Epithelial cell of esophagus (primary cell): ENCODE results near the gene FOLR2.

ENCODE experiments used
- DNase-seq: peaks from one replicate; pipeline ENCODE4 v3.0.0; 2010; ENCODE audit warnings: low read depth
- H3K4me3 ChIP-seq: 2 replicates; pipeline ENCODE4 v1.5.1; 2011; ENCODE audit warnings: mild to moderate bottlenecking, low read length, control low read depth
- TF ChIP-seq, protein P1 (sequence below): IDR thresholded peaks from 2 replicates; pipeline ENCODE4 v1.5.1; 2011; ENCODE audit warnings: low read depth, mild to moderate bottlenecking, low read length, control low read depth, inconsistent platforms; ENCODE audit not compliant: insufficient read depth; ENCODE audit errors: missing control alignments

Gene FOLR2

DNA sequence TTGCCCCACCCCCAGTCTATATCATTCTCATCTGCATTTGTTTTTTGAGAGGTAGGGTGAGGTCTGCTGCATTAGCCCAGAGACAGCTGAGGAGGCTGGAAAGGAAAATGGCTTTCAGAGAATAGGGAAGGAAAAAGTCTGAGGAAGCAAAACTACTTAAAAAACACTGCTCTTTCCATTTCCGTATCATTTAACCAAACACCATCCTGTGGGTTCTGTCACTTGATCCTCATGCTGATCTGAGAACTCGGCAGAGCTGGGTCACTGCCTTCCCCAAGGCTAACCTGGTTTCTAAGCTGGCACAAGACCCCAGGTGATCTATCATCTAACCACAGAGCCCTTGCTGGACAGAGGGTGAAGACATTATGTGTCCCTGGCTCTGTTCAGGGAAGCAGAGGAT, 1.2 kb downstream of the FOLR2 start:
- no peak overlapping the region for H3K4me3 ChIP-seq
- DNase-seq, result no peak
- TF ChIP-seq, protein P1, sequence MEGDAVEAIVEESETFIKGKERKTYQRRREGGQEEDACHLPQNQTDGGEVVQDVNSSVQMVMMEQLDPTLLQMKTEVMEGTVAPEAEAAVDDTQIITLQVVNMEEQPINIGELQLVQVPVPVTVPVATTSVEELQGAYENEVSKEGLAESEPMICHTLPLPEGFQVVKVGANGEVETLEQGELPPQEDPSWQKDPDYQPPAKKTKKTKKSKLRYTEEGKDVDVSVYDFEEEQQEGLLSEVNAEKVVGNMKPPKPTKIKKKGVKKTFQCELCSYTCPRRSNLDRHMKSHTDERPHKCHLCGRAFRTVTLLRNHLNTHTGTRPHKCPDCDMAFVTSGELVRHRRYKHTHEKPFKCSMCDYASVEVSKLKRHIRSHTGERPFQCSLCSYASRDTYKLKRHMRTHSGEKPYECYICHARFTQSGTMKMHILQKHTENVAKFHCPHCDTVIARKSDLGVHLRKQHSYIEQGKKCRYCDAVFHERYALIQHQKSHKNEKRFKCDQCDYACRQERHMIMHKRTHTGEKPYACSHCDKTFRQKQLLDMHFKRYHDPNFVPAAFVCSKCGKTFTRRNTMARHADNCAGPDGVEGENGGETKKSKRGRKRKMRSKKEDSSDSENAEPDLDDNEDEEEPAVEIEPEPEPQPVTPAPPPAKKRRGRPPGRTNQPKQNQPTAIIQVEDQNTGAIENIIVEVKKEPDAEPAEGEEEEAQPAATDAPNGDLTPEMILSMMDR, result no peak

DNA sequence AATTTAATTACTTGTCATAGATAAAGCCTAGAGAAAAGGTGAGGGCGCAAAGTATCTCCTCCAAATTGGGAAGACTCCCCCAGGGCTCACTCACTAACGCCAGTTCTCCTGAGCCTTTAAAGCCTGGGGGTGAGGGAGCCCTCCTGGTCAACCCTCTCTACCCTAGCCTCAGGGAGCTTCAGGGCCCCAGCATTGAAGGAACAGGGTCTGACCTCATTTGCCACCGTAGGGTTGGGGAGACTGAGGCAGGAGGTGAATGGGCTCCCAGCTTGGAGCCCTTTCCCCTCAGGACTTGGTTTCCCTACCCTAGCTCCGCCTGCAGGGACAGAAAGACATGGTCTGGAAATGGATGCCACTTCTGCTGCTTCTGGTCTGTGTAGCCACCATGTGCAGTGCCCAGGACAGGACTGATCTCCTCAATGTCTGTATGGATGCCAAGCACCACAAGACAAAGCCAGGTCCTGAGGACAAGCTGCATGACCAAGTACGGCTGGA, 1.7 kb downstream of the FOLR2 start:
- TF ChIP-seq, protein P1, result no peak
- no peak overlapping the region for H3K4me3 ChIP-seq
- DNase-seq, result no peak

GRCh38 chr11:72220696-72221363, 4.2 kb downstream of the FOLR2 start:
- H3K4me3 ChIP-seq, result no peak overlapping the region
- no peak for DNase-seq

GRCh38 chr11:72221386-72222075, 4.9 kb downstream of the FOLR2 start:
- DNase-seq, result no peak
- TF ChIP-seq, protein P1, result no peak
- H3K4me3 ChIP-seq, result no peak overlapping the region

More at GRCh38 chr11:72220696-72221363, 4.2 kb downstream of the FOLR2 start:
- TF ChIP-seq, protein P1, result no peak

DNA sequence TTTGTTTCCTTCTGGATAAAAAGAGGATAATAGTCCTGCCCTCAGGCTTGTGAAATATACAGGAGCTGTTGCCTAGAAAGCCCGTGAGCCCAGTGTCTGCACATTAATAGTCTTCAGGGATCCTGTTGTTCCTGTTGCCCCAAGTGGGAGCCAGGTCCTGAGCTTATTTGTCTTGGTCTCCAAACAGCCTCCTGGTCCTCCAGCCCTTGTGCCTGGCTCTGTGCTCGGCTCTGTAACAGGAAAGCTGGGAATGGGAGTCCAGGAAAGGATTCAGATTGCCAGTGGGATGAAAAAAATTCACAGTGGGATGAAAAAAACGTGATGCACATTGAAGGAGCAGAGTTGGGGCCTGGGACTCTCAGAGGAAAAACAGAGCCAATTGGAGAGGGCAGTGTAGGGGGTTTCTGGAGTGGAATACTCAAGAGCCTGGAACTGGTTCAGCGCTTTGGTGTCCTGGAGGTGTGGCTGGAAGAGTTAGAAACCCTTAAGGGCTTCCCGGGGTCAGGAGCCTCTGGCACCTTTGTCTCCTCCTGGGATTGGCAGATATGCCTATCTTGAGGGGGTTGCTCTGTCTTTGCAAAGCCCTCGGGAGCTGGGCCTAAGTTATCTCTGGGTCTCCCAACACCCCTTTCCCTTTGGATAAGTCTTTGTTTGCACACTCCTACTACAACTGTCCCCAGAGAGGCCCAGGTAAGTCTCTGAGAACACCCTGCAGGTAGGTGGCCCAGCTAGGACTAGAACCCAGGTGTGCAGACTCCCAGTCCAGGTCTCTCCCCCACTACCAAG, 5.7 kb downstream of the FOLR2 start:
- TF ChIP-seq, protein P1, result no peak
- DNase-seq, result no peak
- H3K4me3 ChIP-seq, result peak overlapping the region; percentile 92

DNA sequence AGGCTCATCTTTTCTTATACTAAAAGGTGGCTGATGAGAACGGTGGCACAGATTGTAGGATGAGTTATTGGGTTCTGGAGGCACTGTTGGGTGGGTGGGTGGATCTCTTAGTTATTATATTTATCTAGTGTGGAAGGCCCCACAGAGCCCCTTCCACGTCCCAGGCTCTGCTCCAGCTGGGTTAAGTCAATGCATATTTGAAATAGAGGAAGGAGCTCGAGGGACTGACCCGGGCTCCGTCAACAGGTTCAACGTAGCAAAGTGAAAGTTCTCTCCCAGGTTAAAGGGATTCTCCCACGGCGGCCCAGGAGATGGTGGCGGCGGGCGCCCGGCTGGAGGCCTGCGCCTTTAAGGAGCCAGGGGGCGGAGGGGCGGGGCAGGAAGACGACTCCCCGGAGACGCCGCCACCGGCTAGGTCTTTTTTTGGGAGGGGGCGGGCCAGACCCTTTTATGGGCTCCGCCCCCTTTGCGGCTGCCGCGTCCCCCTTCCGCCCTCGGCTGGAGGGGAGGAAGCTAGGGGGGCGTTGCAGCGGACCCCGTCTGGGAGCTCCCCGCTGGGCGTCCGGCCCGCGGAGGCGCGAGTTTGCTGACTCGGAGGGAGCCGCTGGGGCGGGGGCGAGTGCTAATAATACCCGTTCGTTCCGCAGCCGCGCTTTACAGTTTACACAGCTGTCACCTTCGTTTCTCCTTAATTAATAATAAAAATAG, 6.5 kb downstream of the FOLR2 start:
- H3K4me3 ChIP-seq, result peak overlapping the region; percentile 92
- DNase-seq, result peak; percentile 95
- TF ChIP-seq, protein P1, result peak; percentile 35
